Heart left ventricle (tissue), 13 donors: Measurements from ENCODE around the gene SH2D4B.

Experiments
- CTCF ChIP-seq, 12 donors: fragments of 200-600 bp; sonication (generic) in 4 of 12; IDR thresholded peaks; one replicate each; pipeline versions ENCODE4 v1.5.0 to v1.8.0; 2018 to 2022; ENCODE audit warnings: antibody characterized with exemption in 12 of 12, mild to moderate bottlenecking in 5 of 12
- POLR2A ChIP-seq, 2 donors: fragments of 450-650 bp; IDR thresholded peaks; one replicate each; pipeline ENCODE4 v1.6.1; 2017; ENCODE audit warnings: antibody characterized with exemption in 2 of 2, mild to moderate bottlenecking in 2 of 2, moderate library complexity in 2 of 2
- donor health status: ischemic (EF 13 %, LVEDD 7.1; RV severe dilation, severe dysfunction).
- donor health status: DM: no; HTN: yes; CAD: no.
- donor health status: DM: no; HTN: no; CAD: no.
- donor health status: ischemic (EF 25% LVEDD 6.9; RV normal size, moderate dysfunction).
- donor health status: ischemic (EF 25% LVEDD 5.7; RV mildly dilated, moderate dysfunction).
- donor health status: ischemic (EF 35%, LVEDD 5.7; RV mildly dilated, moderate dysfunction).
- donor health status: nonischemic (EF 11% LVEDD 7.7; RV severe dilation, severe dysfunction).
- donor health status: DM: yes; HTN: yes; CAD: no.
- donor health status: PGD.
- donor health status: ischemic (EF 29% LVEDD 5.4; RV normal size, mild dysfunction).
- donor health status: nonischemic (EF 23%, LVEDD 6.1; RV moderate dilation, normal function).

GRCh38 chr10:80585812-80586211 is 48.1 kb downstream of the SH2D4B start:
- TF ChIP-seq CTCF (IDR thresholded peaks at IDR 0.05) (no peak), POLR2A (IDR thresholded peaks at IDR 0.05) (no peak)
